CD14-positive monocyte (primary cell): ENCODE results near the gene ELFN1. TPM values are rescaled to one million over a fixed set of nuclear protein-coding genes. Genes with fewer than 3 reads are reported as not detected.

Experiments
- DNase-seq, 3 donors: peaks; one replicate each; pipeline ENCODE4 v3.0.0-alpha.2; 2011 to 2022
- H2AFZ ChIP-seq: 2 replicates; pipeline ENCODE4 v1.6.0; 2012; ENCODE audit warnings: mild to moderate bottlenecking, low read depth, low read length, inconsistent platforms; ENCODE audit not compliant: insufficient read depth, poor library complexity, severe bottlenecking
- H3K27ac ChIP-seq, 2 donors: 1 replicate in 1 of 2; 2 replicates in 1 of 2; pipeline ENCODE4 v1.5.1; 2012 to 2013; ENCODE audit warnings: low read length in 2 of 2, control low read depth in 1 of 2, inconsistent platforms in 1 of 2, low read depth in 1 of 2, mild to moderate bottlenecking in 1 of 2
- H3K27me3 ChIP-seq, 2 donors: one replicate each; pipeline versions ENCODE4 v1.6.0 to v1.6.1; 2011 to 2013; ENCODE audit warnings: low read length in 2 of 2; ENCODE audit not compliant: control insufficient read depth in 2 of 2, insufficient read depth in 2 of 2
- H3K36me3 ChIP-seq, 2 donors: replicated peaks in 1 of 2; 1 replicate in 1 of 2; 2 replicates in 1 of 2; pipeline versions ENCODE4 v1.5.1 to v1.6.1; 2012 to 2013; ENCODE audit warnings: low read length in 2 of 2, control low read depth in 1 of 2, inconsistent platforms in 1 of 2, mild to moderate bottlenecking in 1 of 2; ENCODE audit not compliant: insufficient read depth in 2 of 2, control insufficient read depth in 1 of 2
- H3K4me1 ChIP-seq, 2 donors: 1 replicate in 1 of 2; 2 replicates in 1 of 2; pipeline versions ENCODE4 v1.5.1 to v1.6.1; 2012 to 2013; ENCODE audit warnings: low read length in 2 of 2, control low read depth in 1 of 2, inconsistent platforms in 1 of 2, mild to moderate bottlenecking in 1 of 2, moderate library complexity in 1 of 2; ENCODE audit not compliant: insufficient read depth in 2 of 2, control insufficient read depth in 1 of 2
- H3K4me2 ChIP-seq: replicated peaks from 2 replicates; pipeline ENCODE3; 2012; ENCODE audit warnings: low read length, moderate library complexity, mild to moderate bottlenecking; ENCODE audit not compliant: poor library complexity, severe bottlenecking; ENCODE audit errors: extremely low read depth
- H3K4me3 ChIP-seq, 3 experiments: fragments of 200-600 bp in 1 of 3; sonication (generic) in 1 of 3; replicated peaks in 1 of 3; 1 replicate in 2 of 3; 2 replicates in 1 of 3; pipeline ENCODE4 v1.5.1; 2011 to 2013; ENCODE audit warnings: low read length in 3 of 3, mild to moderate bottlenecking in 3 of 3, control low read depth in 2 of 3, low read depth in 2 of 3, inconsistent platforms in 1 of 3, moderate library complexity in 1 of 3
- H3K79me2 ChIP-seq: 2 replicates; pipeline ENCODE4 v1.6.0; 2012; ENCODE audit warnings: mild to moderate bottlenecking, control low read depth, inconsistent platforms, low read length, moderate library complexity; ENCODE audit not compliant: insufficient read depth
- H3K9ac ChIP-seq: 2 replicates; pipeline ENCODE4 v1.6.0; 2017; ENCODE audit warnings: low read length, mild to moderate bottlenecking; ENCODE audit not compliant: insufficient read depth, poor library complexity, severe bottlenecking
- H3K9me3 ChIP-seq, 2 donors: replicated peaks in 1 of 2; 1 replicate in 1 of 2; 2 replicates in 1 of 2; pipeline versions ENCODE4 v1.5.1 to v1.6.1; 2012 to 2013; ENCODE audit warnings: low read length in 2 of 2, control low read depth in 1 of 2; ENCODE audit not compliant: control insufficient read depth in 1 of 2, insufficient read depth in 1 of 2
- H4K20me1 ChIP-seq: 2 replicates; pipeline ENCODE4 v1.6.0; 2012; ENCODE audit warnings: mild to moderate bottlenecking, low read length, control low read depth, moderate library complexity; ENCODE audit not compliant: insufficient read depth
- H3K27ac Mint-ChIP-seq, 7 donors: one replicate each; pipeline ENCODE4 v1.8.0; 2020; ENCODE audit warnings: mild to moderate bottlenecking in 7 of 7, mixed read lengths in 7 of 7, moderate library complexity in 6 of 7, inconsistent platforms in 2 of 7
- H3K27me3 Mint-ChIP-seq, 3 donors: one replicate each; pipeline ENCODE4 v1.8.0; 2021 to 2022; ENCODE audit warnings: low read depth in 3 of 3, mild to moderate bottlenecking in 3 of 3, mixed read lengths in 3 of 3, moderate library complexity in 3 of 3, inconsistent platforms in 1 of 3
- H3K36me3 Mint-ChIP-seq, 2 donors: one replicate each; pipeline ENCODE4 v1.8.0; 2020; ENCODE audit warnings: mixed read lengths in 2 of 2, inconsistent platforms in 1 of 2, mild to moderate bottlenecking in 1 of 2
- H3K4me1 Mint-ChIP-seq: one replicate; pipeline ENCODE4 v1.8.0; 2020; ENCODE audit warnings: mild to moderate bottlenecking, mixed read lengths
- H3K4me3 Mint-ChIP-seq, 2 donors: one replicate each; pipeline ENCODE4 v1.8.0; 2020; ENCODE audit warnings: mild to moderate bottlenecking in 2 of 2, mixed read lengths in 2 of 2, moderate library complexity in 1 of 2
- H3K9me3 Mint-ChIP-seq, 7 donors: one replicate each; pipeline ENCODE4 v1.8.0; 2020 to 2022; ENCODE audit warnings: mixed read lengths in 7 of 7, mild to moderate bottlenecking in 6 of 7, moderate library complexity in 6 of 7, inconsistent platforms in 2 of 7
- CTCF ChIP-seq: fragments of 200-600 bp; IDR thresholded peaks from one replicate; pipeline ENCODE4 v1.8.0; 2022; ENCODE audit warnings: antibody characterized with exemption, mild to moderate bottlenecking
- WGBS: methylation state at CpG from one replicate; pipeline ENCODE4 v1.1.5; 2013; ENCODE audit warnings: missing lambda C conversion rate; ENCODE audit not compliant: insufficient coverage; 5-methylcytosine and 5-hydroxymethylcytosine counted together
- intact Hi-C, 2 donors: fragments of 100-400 bp; cut with micrococcal nuclease; formaldehyde crosslinking; loops; one replicate each; pipeline versions ENCODE4 v1.15.0 to v1.15.1; 2023
- polyA plus RNA-seq, 3 donors: library from polyadenylated mRNA; depleted of rRNA in 1 of 3; unstranded in 2 of 3; stranded (reverse) in 1 of 3; fragments of 300-500 nt in 2 of 3; fragments of >200 nt in 1 of 3; fragmentation: Illumina TruSeq in 2 of 3; gene quantifications; 1 replicate in 2 of 3; 2 replicates in 1 of 3; pipeline ENCODE4 v1.2.3, GENCODE V29; 2012 to 2021

ELFN1 gene
- polyA plus RNA-seq, 3 donors: not detected

- no peak overlapping the region for H3K27ac Mint-ChIP-seq
- H3K4me1 Mint-ChIP-seq: no peaks in the 10 kb centered on the region
- TF ChIP-seq CTCF: no peak
- intact Hi-C loops: no loop called here
- 94% methylated on average over 8 of the region's 8 CpGs for WGBS
- Histone ChIP-seq H3K9ac (no peak overlapping the region), H3K4me1 (no peaks in the 10 kb centered on the region), H3K79me2 (no peaks in the 10 kb centered on the region), H3K4me3 (no peak overlapping the region), H3K27me3 (no peaks in the 10 kb centered on the region), H3K9me3 (no peaks in the 10 kb centered on the region), H4K20me1 (no peaks in the 10 kb centered on the region), H3K27ac (no peak overlapping the region), H3K4me2 (no peak overlapping the region), H3K36me3 (no peaks in the 10 kb centered on the region), H2AFZ (no peak overlapping the region)
- no peak for DNase-seq
- H3K36me3 Mint-ChIP-seq: no peaks in the 10 kb centered on the region
- peaks cover 0 to 2% (median 0%) of the 10 kb centered on the region in 7 donors for H3K9me3 Mint-ChIP-seq
- peaks cover 5 to 19% (median 6%) of the 10 kb centered on the region in 3 donors for H3K27me3 Mint-ChIP-seq
- no peak overlapping the region for H3K4me3 Mint-ChIP-seq
These were observed 23.7 kb upstream of the ELFN1 start for GRCh38 chr7:1646391-1646790.

- H2AFZ ChIP-seq: no peak overlapping the region
- no peaks in the 10 kb centered on the region for H3K4me1 Mint-ChIP-seq
- H3K27ac Mint-ChIP-seq: no peak overlapping the region
- H4K20me1 ChIP-seq: no peaks in the 10 kb centered on the region
- no peak overlapping the region for H3K9ac ChIP-seq
- TF ChIP-seq CTCF: no peak
- H3K4me2 ChIP-seq: no peak overlapping the region
- peaks cover 4 to 16% (median 6%) of the 10 kb centered on the region in 3 donors for H3K27me3 Mint-ChIP-seq
- intact Hi-C loops: no loop called here
- WGBS: 80% methylated on average over 46 of the region's 48 CpGs
- no peaks in the 10 kb centered on the region for H3K79me2 ChIP-seq
- H3K27ac ChIP-seq: no peak overlapping the region
- no peaks in the 10 kb centered on the region for H3K4me1 ChIP-seq
- H3K4me3 ChIP-seq: no peak overlapping the region
- H3K9me3 ChIP-seq: no peaks in the 10 kb centered on the region
- peaks cover 0 to 2% (median 0%) of the 10 kb centered on the region in 7 donors for H3K9me3 Mint-ChIP-seq
- no peaks in the 10 kb centered on the region for H3K36me3 Mint-ChIP-seq
- no peak for DNase-seq
- H3K36me3 ChIP-seq: no peaks in the 10 kb centered on the region
- H3K27me3 ChIP-seq: no peaks in the 10 kb centered on the region
- no peak overlapping the region for H3K4me3 Mint-ChIP-seq
These were observed 22.9 kb upstream of the ELFN1 start for GRCh38 chr7:1646957-1647891.
